Stimulated activated CD4-positive, alpha-beta T cell treated with anti-CD3 and anti-CD28 coated beads, Interleukin-2, amount 100 ng/mL, for 24 hours (primary cell): ENCODE data around the gene MRPL20.
A peak's percentile ranks its signal among the peaks of the same experiment; 100 is the strongest.
"Not testable (repeated sequence)": the region's sequence is repeated elsewhere in the genome, so short reads cannot be mapped to it uniquely, and the experiment has no call there.

Source experiments
- DNase-seq, 2 donors: peaks; one replicate each; pipeline ENCODE4 v3.0.0-alpha.2; 2020

MRPL20 gene

GRCh38 chr1:1380860-1381259 is 26.2 kb downstream of the MRPL20 start:
- DNase-seq: no peak

- no peak for DNase-seq
These were observed 29.4 kb downstream of the MRPL20 start for GRCh38 chr1:1377540-1378205.

- no peak for DNase-seq
These were observed 30.4 kb downstream of the MRPL20 start for GRCh38 chr1:1376551-1377226.

- peak; percentile 94 to 96 for DNase-seq
These were observed 32.0 kb downstream of the MRPL20 start, which contains the start of gene AURKAIP1 for GRCh38 chr1:1374929-1375662. AURKAIP1 (minus strand) TSS chr1:1375207; CDS start chr1:1374756, 451 bp downstream.

- no peak for DNase-seq
These were observed 32.5 kb downstream of the MRPL20 start for GRCh38 chr1:1374589-1374928.

GRCh38 chr1:1373815-1374588 is 33.1 kb downstream of the MRPL20 start:
- DNase-seq: no peak

GRCh38 chr1:1373051-1373814 is 33.9 kb downstream of the MRPL20 start:
- DNase-seq: no peak

- DNase-seq: peak; percentile 85 to 86
These were observed 35.1 kb downstream of the MRPL20 start for GRCh38 chr1:1371746-1372711.

- DNase-seq: no peak
These were observed 35.7 kb downstream of the MRPL20 start for GRCh38 chr1:1371364-1371745.

GRCh38 chr1:1370771-1371300 is 36.3 kb downstream of the MRPL20 start:
- DNase-seq: no peak

- DNase-seq: not testable (repeated sequence)
These were observed 37.0 kb downstream of the MRPL20 start for GRCh38 chr1:1370094-1370493.

- no peak for DNase-seq
These were observed 39.8 kb downstream of the MRPL20 start for GRCh38 chr1:1367315-1367714.

- DNase-seq: no peak
These were observed 40.4 kb downstream of the MRPL20 start for GRCh38 chr1:1366699-1367066.

GRCh38 chr1:1365875-1366698 is 41.0 kb downstream of the MRPL20 start:
- DNase-seq: no peak

GRCh38 chr1:1364266-1364665 is 42.8 kb downstream of the MRPL20 start:
- DNase-seq: no peak

GRCh38 chr1:1361982-1362423 is 45.1 kb downstream of the MRPL20 start:
- DNase-seq: no peak

GRCh38 chr1:1361233-1361981 is 45.7 kb downstream of the MRPL20 start:
- DNase-seq: no peak

- DNase-seq: no peak
These were observed 46.5 kb downstream of the MRPL20 start for GRCh38 chr1:1360506-1361169.
